Ovary (tissue), 3 donors: ENCODE results near the gene KPNA2.
"Not testable (repeated sequence)": the region's sequence is repeated elsewhere in the genome, so short reads cannot be mapped to it uniquely, and the experiment has no call there.

Experiments used
- CTCF ChIP-seq, 3 donors: fragments of 450-650 bp in 2 of 3; fragments of 200-600 bp in 1 of 3; IDR thresholded peaks; one replicate each; pipeline versions ENCODE4 v1.5.1 to v1.8.0; 2016 to 2022; ENCODE audit warnings: antibody characterized with exemption in 3 of 3, mild to moderate bottlenecking in 1 of 3
- EP300 ChIP-seq: sonication (generic); formaldehyde crosslinking; IDR thresholded peaks from one replicate; pipeline ENCODE4 v1.6.1; 2017; ENCODE audit warnings: antibody characterized with exemption
- POLR2A ChIP-seq: fragments of 450-650 bp; IDR thresholded peaks from one replicate; pipeline ENCODE4 v1.6.1; 2017; ENCODE audit warnings: antibody characterized with exemption, mild to moderate bottlenecking, moderate library complexity
- donor health status: DM: no; HTN: no; CAD: no.

- TF ChIP-seq CTCF (IDR thresholded peaks at IDR 0.05); POLR2A; EP300: not testable (repeated sequence)
Observed at GRCh38 chr17:68051321-68052312, 16.1 kb downstream of the KPNA2 start.
